Fibroblast of villous mesenchyme (primary cell): ENCODE results near the gene LOC101059915.
"Not testable (repeated sequence)": the region's sequence is repeated elsewhere in the genome, so short reads cannot be mapped to it uniquely, and the experiment has no call there.

Experiments
- DNase-seq: peaks from one replicate; pipeline ENCODE4 v3.0.0-alpha.2; 2010; ENCODE audit warnings: low read depth
- H3K4me3 ChIP-seq: 2 replicates; pipeline ENCODE4 v1.5.1; 2011; ENCODE audit warnings: low read depth, mild to moderate bottlenecking, low read length
- TF ChIP-seq, protein P1 (sequence below): IDR thresholded peaks from 2 replicates; pipeline ENCODE4 v1.5.1; 2012; ENCODE audit warnings: low read depth, mild to moderate bottlenecking, low read length; ENCODE audit not compliant: insufficient read depth

LOC101059915 gene

GRCh38 chrX:71671043-71671780 lies 3.9 kb downstream of the LOC101059915 start:
- H3K4me3 ChIP-seq, result no peak overlapping the region

DNA sequence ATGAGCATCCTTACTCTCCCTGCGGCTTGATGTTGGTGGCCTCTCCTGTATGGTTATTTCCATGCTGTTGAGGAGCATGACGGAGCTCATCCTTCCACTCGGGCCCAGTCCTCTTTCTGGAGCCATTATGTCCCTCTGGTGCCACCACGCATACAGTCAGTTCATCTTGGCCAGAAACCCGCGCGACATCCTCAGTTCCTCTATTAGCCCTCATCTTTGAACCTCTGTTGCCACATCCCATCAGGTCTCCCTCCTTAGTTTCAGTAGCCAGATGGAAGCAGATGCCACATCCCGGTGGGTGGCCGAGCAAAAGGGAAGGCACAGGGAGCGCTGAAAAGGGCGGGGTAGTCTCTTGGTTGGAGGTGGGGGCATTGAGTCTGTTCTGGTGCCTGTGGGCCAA lies 4.6 kb downstream of the LOC101059915 start:
- DNase-seq, result no peak
- H3K4me3 ChIP-seq, result no peak overlapping the region
- TF ChIP-seq, protein P1, sequence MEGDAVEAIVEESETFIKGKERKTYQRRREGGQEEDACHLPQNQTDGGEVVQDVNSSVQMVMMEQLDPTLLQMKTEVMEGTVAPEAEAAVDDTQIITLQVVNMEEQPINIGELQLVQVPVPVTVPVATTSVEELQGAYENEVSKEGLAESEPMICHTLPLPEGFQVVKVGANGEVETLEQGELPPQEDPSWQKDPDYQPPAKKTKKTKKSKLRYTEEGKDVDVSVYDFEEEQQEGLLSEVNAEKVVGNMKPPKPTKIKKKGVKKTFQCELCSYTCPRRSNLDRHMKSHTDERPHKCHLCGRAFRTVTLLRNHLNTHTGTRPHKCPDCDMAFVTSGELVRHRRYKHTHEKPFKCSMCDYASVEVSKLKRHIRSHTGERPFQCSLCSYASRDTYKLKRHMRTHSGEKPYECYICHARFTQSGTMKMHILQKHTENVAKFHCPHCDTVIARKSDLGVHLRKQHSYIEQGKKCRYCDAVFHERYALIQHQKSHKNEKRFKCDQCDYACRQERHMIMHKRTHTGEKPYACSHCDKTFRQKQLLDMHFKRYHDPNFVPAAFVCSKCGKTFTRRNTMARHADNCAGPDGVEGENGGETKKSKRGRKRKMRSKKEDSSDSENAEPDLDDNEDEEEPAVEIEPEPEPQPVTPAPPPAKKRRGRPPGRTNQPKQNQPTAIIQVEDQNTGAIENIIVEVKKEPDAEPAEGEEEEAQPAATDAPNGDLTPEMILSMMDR, result no peak

More at GRCh38 chrX:71671043-71671780, 3.9 kb downstream of the LOC101059915 start:
- no peak for DNase-seq
- TF ChIP-seq, protein P1, result no peak

- not testable (repeated sequence) for DNase-seq
These were observed 8.3 kb downstream of the LOC101059915 start for GRCh38 chrX:71675636-71676035.

GRCh38 chrX:71676068-71676795 lies 8.9 kb downstream of the LOC101059915 start:
- DNase-seq, H3K4me3 ChIP-seq: not testable (repeated sequence)

More at GRCh38 chrX:71675636-71676035, 8.3 kb downstream of the LOC101059915 start:
- not testable (repeated sequence) for H3K4me3 ChIP-seq

- DNase-seq, H3K4me3 ChIP-seq: not testable (repeated sequence)
These were observed 9.8 kb downstream of the LOC101059915 start for GRCh38 chrX:71677195-71677594.

DNA sequence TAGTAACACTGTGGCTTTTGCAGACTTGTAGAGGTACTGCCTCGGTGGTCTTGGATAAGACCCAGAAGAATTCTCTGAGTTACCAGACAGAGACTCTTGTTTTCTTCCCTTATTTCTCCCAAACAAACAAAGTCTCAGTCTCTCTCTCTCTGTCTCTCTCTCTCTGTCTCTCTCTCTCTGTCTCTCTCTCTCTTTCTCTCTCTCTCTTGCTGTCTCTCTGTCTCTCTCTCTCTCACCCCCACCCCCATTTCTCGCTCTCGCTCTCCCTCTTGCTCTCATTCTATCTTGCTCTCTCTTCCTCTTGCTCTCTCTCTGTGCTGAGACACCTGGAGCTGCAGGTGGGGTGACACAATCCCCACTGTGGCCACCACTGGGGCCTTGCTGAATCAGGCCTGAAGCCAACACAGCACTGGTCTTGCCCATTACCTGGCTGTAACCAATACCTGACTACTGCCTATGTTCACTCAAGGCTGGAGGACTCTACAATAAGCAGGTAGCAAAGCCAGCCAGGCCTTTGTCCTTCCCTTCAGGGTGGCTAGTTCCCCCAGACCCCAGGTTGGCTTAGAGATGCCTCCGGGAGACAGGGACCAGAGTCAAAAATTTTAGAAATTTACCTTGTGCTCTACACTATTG lies 12.3 kb downstream of the LOC101059915 start:
- no peak overlapping the region for H3K4me3 ChIP-seq
- DNase-seq, result no peak
- TF ChIP-seq, protein P1, result no peak

DNA sequence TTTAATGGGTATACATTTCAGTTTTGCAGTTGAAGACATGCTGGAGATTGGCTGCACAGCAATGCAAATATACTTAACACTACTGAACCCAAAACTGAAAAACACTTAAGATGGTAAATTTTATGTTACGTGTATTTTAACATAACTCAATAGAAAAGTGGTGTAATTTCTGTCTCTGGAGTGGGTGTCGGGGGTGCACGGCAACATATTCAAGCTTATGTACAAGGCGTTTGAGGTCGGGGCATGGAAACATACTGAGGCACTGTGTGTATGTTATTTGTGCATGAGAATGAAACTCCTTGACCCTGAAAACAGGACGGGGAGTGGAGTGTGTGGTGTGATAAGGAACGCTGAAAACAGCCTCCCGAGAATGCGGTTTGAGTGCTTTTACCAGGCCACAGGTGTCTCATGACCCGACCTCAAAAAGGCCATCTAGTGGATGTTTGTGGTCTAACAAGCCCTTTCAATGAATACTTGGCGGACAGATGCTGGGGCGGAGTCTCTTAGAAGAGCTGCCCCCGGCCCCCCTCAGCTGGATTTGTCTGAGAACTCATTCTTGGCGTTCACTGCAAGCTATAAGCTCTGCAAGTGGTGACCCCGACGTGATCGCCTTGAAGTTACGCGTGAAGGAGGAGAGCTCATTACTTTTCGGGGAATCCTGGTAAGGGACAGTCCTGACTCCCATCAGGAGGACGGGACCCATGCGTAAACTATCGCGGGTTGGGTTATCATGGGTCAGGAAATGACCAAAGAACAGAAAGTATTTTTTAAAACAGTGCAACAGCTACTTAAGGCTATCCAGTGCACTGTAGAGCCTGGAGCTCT lies 29.5 kb downstream of the LOC101059915 start:
- not testable (repeated sequence) for DNase-seq, H3K4me3 ChIP-seq

DNA sequence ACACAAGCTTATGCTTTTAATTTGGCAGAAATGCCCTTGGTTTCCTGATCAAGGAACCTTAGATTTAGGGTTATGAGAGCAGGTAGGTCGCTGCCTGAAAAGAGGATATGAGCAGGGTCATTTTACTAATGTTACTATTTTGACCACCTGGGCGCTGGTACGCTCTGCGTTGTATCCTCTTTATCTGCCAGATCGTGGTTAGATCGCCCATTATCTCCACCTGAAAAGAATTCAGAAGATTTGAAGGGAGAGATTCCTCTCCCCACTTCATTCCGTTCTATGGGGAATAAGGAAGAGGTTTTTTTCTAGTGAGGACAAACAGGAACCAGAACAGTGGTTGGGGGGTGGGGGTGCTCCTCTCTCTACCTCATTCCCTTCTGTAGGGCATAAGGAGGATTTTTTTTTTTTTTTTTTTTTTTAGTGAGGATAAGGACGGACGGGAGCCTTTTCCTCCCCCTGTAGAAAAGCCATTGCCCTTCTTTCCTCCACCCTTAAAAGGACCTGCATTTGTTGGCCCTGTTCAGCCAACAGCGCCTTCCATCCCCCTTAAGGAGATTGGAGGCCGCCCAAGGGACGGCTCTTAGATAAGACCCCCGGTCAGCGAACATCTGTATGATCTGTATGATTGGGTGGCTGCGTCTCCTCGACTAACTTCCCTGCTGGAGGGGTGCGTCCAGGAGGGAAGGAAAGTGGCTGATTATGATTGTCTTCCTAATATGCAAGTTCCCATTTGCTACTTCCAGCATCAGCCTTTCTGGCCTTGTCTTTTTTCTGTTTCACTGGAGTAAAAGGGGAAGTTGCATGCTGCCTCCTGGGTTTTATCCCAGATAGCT lies 30.3 kb downstream of the LOC101059915 start:
- not testable (repeated sequence) for H3K4me3 ChIP-seq, DNase-seq

GRCh38 chrX:71698299-71699022 lies 31.1 kb downstream of the LOC101059915 start:
- H3K4me3 ChIP-seq, DNase-seq: not testable (repeated sequence)

DNA sequence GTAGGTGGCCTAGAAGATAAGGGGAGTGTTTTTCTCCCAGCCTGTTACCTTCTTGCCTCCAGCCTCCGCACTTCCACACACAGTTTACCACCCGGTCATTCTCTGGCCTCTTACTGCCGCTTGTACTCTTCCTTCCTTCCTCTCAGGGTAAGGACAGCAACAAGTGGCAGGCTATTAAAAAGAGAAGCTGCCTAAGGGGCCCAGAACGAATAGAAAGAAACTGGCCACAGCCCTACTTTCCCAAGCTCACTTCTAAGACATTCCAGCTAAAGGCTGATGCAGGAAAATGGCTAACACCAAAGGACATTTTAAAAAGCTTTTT lies 31.6 kb downstream of the LOC101059915 start:
- not testable (repeated sequence) for DNase-seq, H3K4me3 ChIP-seq

- not testable (repeated sequence) for DNase-seq, H3K4me3 ChIP-seq
These were observed 35.5 kb downstream of the LOC101059915 start for GRCh38 chrX:71702853-71703252.

- not testable (repeated sequence) for H3K4me3 ChIP-seq, DNase-seq
These were observed 46.7 kb downstream of the LOC101059915 start for GRCh38 chrX:71714064-71714463.

- not testable (repeated sequence) for DNase-seq, H3K4me3 ChIP-seq
These were observed 48.2 kb downstream of the LOC101059915 start for GRCh38 chrX:71715551-71715950.
